Kidney glomerular epithelial cell (primary cell): ENCODE data around the gene SEC24C.

Source experiments
- DNase-seq: peaks from one replicate; lab custom pipeline; 2025; lab: John Stamatoyannopoulos, UW

The SEC24C gene

GRCh38 chr10:73813333-73813732 lies 69.2 kb downstream of the SEC24C start:
- DNase-seq, result no peak

GRCh38 chr10:73814276-73814895 lies 70.2 kb downstream of the SEC24C start:
- no peak for DNase-seq

- DNase-seq, result no peak
Observed at GRCh38 chr10:73814896-73815718, 70.9 kb downstream of the SEC24C start.

- no peak for DNase-seq
Observed at GRCh38 chr10:73815719-73816030, 71.5 kb downstream of the SEC24C start.

- DNase-seq, result no peak
Observed at GRCh38 chr10:73816917-73817729, 73.0 kb downstream of the SEC24C start.

GRCh38 chr10:73817826-73818225 lies 73.7 kb downstream of the SEC24C start:
- DNase-seq, result no peak

- no peak for DNase-seq
Observed at GRCh38 chr10:73818402-73818801, 74.2 kb downstream of the SEC24C start.

GRCh38 chr10:73819081-73819480 lies 74.9 kb downstream of the SEC24C start:
- DNase-seq, result no peak

GRCh38 chr10:73819513-73820093 lies 75.4 kb downstream of the SEC24C start:
- no peak for DNase-seq
